Caki2 (cell line): ENCODE results near the gene TENM4. TPM values are rescaled to one million over a fixed set of nuclear protein-coding genes. Genes with fewer than 3 reads are reported as not detected.
"Not testable (repeated sequence)": the region's sequence is repeated elsewhere in the genome, so short reads cannot be mapped to it uniquely, and the experiment has no call there.

Experiments used
- DNase-seq: peaks from one replicate; pipeline ENCODE4 v3.0.0-alpha.2; 2015; ENCODE audit warnings: low read depth
- in situ Hi-C: cut with HindIII; loops from 2 replicates; pipeline ENCODE4 v1.10.0; 2016; ENCODE audit warnings: low sequenced_read_pairs, low pct_unique_long_range_greater_than_20kb, mixed read lengths
- total RNA-seq: library from RNA; depleted of rRNA; stranded (reverse); fragments of >200 nt; shearing (Covaris generic); gene quantifications from 2 replicates; pipeline ENCODE4 v1.2.3, GENCODE V29; 2014; ENCODE audit warnings: low replicate concordance

The TENM4 gene
- total RNA-seq, 1 experiment from 2014 or later = 0.17 TPM

- in situ Hi-C loops = no loop called here
- no peak for DNase-seq
These were observed 607.6 kb downstream of the TENM4 start for GRCh38 chr11:78833237-78833636.

GRCh38 chr11:78832226-78832947 is 608.4 kb downstream of the TENM4 start:
- no peak for DNase-seq
- in situ Hi-C loops = no loop called here

DNA sequence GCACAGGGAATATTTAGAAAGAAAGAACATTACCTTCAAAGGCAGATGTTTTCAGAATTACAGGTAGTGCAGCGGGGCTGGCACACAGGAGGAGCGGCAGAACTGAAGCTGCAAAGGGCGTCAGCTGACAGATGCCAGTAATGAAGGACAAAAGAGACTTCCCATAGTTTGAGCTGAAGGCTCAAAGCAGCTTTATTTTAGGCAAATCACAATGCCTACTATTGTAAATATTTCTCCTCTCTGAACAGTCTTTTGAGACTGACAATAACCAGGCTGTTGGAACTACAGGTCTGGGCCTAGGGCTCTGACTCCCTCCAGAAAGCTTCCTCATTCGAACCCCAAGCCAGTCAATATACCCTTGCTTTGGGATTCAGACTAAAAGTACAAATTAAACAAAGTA is 609.3 kb downstream of the TENM4 start:
- in situ Hi-C loops = no loop called here
- no peak for DNase-seq

DNA sequence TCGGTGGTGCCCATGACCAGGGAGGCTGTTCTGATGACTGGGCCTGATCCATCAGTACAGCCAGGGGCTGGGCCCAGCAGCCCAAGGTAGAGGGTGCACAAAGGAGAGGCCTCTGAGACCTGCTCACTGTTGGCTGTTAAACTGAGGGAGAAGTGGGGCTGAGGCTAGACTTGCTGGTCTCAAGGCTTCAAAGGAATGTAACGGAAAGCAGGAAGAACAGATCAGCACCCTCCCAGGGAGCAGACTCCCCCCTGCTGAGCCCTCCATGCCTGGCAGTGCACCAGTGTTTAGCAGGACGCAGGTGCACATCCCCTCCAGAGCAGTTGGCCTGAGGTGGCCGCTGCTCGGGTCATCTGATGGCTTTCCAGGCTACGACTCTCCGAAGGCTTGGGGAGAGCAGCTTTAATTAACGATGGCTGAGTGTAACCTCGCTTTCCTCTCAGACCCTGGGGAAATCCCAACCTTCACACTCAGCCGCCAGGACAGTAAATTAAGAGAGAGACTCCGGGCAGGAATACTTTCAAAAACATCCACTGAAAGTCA is 610.5 kb downstream of the TENM4 start:
- in situ Hi-C loops = no loop called here
- no peak for DNase-seq

GRCh38 chr11:78829146-78829545 is 611.7 kb downstream of the TENM4 start:
- in situ Hi-C loops = no loop called here
- DNase-seq = no peak

GRCh38 chr11:78828676-78829075 is 612.2 kb downstream of the TENM4 start:
- in situ Hi-C loops = no loop called here

GRCh38 chr11:78827291-78827690 is 613.5 kb downstream of the TENM4 start:
- DNase-seq, in situ Hi-C loops: not testable (repeated sequence)

More at GRCh38 chr11:78828676-78829075, 612.2 kb downstream of the TENM4 start:
- DNase-seq = no peak

DNA sequence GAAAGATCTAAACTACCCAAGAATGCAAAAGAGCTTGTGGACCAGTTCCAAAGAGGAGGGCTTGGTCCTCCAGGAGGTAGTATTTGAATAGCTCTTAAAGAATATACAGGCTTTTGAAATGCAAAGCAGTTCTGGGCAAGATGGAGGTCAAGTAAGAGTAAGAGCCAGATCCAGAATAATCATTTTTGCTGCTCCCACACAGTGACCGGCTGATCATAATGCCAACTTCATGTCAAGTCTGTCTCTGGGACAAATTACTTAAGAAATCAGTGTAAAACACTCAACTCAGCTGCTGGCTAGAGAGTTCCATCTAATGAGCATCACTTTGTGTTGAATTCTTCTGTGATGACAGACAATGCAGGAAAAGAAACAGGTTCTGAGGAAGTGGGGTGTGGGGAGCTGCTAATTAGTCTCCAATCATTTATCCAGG is 615.2 kb downstream of the TENM4 start:
- in situ Hi-C loops = no loop called here
- DNase-seq = no peak

- in situ Hi-C loops = no loop called here
- DNase-seq = no peak
These were observed 617.2 kb downstream of the TENM4 start for GRCh38 chr11:78823588-78823987.

DNA sequence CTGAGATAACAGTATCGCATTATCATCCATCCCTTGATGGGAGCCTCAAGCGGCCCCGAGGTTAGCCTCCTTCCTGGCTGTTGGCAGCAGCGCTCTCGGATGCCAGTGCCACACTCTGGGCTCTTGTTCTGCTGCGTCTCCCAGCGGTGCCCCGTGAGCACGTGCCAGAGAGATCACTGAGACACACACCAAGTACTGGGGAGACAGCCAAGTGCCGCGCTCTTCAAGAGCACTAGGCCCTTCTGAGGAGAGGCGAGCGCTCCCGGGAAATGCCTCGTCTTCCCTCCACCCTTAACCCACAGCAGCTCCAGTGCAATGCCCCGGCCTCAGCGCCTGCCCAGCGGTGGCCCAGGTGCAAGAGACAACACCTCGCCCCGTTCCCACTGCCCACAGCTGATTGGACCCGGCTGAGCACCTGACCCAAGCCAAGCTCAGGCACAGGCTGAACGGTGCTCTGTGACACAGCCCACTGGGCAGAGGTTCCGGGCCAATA is 617.9 kb downstream of the TENM4 start:
- DNase-seq = no peak
- in situ Hi-C loops = no loop called here

DNA sequence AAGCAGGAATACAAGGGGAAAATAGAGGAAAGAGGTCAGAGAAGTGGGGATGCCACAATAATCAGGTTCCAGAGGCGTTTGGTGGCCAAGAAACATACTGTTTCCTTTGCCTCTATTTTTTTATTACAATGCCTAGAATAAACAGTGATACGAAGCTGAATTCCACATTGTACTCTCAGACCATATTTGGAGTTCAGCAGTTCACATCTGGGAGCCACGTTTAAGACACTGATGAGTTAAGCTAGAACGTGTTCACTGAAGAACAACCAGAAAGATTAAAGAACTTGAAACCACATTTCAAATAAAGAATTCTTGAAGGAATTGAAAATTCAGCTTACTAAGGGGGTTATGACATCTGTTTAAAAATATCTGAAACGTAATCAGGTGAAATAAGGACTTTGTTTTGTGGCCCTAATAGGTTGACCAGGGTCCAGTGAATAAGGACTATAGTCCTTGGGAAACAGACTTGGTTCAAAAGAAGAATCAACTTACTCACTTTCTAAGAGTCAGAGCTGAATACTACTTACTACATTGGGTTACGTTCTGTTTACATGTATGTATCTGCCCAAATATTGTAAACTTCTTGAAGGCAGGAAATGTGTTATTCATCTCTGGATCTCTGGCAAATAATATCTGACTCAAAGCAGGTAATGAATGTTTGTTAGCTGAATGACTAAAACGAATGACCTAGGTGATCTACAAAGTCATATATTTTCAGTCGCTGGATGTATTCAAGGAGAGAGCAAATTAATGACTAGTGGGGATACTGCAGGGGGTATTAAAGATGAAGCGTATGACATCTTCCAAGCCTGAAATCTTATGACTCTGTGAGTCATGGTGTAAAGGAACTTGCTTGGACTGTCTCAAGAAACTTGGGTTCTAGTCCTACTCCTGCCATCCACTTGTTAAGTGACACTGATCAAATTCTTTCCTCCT is 619.2 kb downstream of the TENM4 start:
- in situ Hi-C loops = no loop called here
- DNase-seq = no peak

GRCh38 chr11:78820741-78821140 is 620.1 kb downstream of the TENM4 start:
- DNase-seq = no peak
- in situ Hi-C loops = no loop called here

DNA sequence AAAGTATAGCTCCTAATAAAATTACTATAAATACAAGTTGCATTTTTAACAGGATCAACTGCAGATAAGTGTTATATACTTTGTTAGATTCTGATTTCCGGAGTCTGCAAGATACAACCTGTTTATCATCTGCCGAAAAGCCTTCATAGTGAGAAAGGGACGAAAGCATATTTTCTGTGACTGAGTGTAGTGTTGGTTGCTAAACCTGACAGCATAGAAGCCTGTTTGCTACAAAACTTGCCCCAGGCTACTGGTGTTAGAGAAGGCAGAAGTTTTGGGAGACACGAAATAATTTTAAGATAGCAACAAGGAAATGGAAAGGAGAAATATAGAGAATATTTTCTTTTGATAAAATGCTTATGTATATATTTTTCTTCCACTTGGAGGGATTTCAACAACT is 622.6 kb downstream of the TENM4 start:
- no peak for DNase-seq
- in situ Hi-C loops = no loop called here

GRCh38 chr11:78815831-78816230 is 625.0 kb downstream of the TENM4 start:
- no peak for DNase-seq
- in situ Hi-C loops = no loop called here

- DNase-seq = no peak
- in situ Hi-C loops = no loop called here
These were observed 628.1 kb downstream of the TENM4 start for GRCh38 chr11:78812513-78813293.

DNA sequence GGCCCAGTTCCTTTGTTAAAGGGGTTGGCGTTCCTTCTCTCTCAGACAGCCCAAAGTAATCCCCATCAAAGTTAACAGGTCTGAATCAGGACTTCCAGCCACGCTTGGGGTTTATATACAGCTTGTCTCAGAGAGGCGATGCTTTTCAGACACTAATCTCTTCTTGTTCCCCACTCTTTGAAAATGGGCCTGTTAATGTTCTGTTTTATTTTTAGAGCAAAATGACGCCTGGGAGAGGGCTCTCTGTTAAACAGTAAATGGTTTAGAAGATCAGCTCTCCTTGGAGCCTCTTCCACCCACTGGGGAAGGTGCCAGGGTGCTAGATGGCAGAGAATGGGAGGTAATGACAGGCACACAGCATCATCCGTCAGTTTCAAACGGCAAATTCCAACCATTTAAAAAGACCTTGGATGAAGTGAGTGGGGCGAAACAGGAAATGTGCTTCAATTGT is 630.2 kb downstream of the TENM4 start:
- in situ Hi-C loops = no loop called here
- no peak for DNase-seq

- in situ Hi-C loops = no loop called here
- no peak for DNase-seq
These were observed 630.8 kb downstream of the TENM4 start for GRCh38 chr11:78809931-78810541.

GRCh38 chr11:78808923-78809322 is 631.9 kb downstream of the TENM4 start:
- in situ Hi-C loops = no loop called here
- DNase-seq = no peak
